Amygdala (tissue), 56 donors: Measurements from ENCODE around the gene NCMAP.
A peak's percentile ranks its signal among the peaks of the same experiment; 100 is the strongest.
"Not testable (repeated sequence)": the region's sequence is repeated elsewhere in the genome, so short reads cannot be mapped to it uniquely, and the experiment has no call there.

Experiments used
- DNase-seq, 56 donors: peaks; one replicate each; lab custom pipeline; 2025; lab: John Stamatoyannopoulos, UW

NCMAP gene, protein sequence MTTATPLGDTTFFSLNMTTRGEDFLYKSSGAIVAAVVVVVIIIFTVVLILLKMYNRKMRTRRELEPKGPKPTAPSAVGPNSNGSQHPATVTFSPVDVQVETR

GRCh38 chr1:24555591-24556413 lies at the start of gene NCMAP:
Gene NCMAP (plus strand): TSS chr1:24556087. CDS start chr1:24595431, 39,344 bp downstream.
- peak in 3 of 56 donors; percentile 7 to 40 (median 22) for DNase-seq

DNA sequence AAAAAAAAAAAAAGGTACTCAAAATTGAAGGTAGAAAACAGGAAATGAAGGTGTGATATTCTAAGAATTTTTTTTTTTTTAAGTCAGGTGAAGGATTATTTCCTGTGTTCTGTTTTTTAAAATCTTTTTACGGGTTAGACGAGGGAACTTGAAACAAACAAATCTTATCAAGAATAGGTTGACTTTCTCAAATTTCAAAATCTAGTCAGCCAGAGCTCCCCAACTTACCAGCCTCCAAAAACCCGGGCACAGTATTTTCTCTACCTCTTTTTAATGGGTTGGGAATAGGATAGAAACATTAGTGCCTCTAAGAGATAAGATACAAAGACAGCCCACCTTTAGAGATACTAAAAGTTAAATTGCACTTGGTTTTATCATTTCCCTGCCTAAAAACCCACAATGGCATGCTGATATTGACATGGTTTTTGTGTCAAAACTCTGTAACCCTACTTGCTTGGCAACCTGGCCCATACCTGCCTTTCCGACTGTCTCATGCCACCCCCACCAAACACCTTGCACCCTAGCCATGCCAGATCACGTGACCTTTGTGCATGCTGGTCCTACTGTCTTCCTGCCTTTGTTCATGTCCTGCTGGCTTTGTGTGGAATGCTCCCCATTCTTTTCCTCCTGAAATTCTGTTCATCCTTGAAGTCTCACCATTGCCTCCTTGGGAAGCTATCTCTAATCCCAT lies 49.1 kb upstream of the NCMAP start:
- no peak for DNase-seq

DNA sequence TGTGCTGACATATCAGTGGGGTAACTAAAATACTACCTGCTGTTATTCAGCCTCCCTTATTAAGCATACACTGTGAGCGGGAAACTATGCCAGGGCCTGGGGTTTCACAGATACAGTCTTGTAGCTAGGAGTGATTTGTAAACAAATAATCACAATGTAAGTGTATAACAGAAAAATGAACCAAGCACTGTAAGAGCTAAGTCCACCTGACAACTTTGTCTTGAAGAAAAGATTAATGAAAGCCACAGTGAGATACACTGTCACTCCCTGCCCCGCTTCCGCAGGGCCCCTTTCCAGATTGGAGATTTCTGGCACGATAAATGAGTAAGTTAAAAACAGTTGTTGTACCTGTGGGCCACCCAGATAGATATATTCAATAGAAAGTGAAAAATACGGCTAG lies 48.5 kb upstream of the NCMAP start:
- DNase-seq = no peak

- no peak for DNase-seq
Observed at GRCh38 chr1:24508911-24509310, 47.0 kb upstream of the NCMAP start.

DNA sequence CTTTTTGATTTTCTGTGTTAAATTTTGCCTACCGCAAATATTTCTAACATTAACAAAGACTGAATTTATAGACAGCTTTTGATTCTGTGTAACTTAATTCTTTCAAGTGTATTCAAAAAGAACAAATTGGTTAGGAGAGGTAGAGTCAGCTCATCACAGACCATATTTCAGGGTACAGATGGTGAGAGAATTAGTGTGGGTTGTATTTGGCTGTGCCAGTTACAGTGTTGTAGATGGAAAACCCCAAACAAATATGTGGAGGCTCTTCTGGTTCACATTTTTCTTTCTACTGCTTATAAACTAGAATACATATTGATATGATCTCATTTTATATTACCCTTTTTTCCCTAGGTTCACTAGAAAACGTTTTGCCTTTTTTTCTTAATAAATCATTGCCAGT lies 42.2 kb upstream of the NCMAP start:
- no peak for DNase-seq

DNA sequence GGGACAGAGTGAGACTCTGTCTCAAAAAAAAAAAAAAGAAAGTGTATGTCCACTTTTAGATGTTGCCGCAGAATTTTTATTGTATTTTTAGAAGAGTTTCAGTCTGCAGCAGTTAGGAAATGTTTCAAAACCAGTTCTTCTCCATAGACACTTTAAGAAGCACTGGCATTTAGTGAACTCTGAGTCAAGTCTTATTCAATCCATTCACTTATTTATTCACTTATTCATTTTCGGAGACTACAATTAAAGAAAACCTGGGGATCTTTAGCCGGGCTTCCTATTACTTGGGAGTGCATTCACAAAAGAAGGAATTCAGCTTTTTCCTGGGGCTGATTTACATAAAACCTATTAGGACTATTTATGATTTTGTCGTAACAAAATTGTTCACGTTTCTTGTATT lies 40.9 kb upstream of the NCMAP start:
- DNase-seq = no peak

GRCh38 chr1:24515671-24516209 lies 40.1 kb upstream of the NCMAP start:
- not testable (repeated sequence) for DNase-seq

GRCh38 chr1:24516506-24516905 lies 39.4 kb upstream of the NCMAP start:
- no peak for DNase-seq

DNA sequence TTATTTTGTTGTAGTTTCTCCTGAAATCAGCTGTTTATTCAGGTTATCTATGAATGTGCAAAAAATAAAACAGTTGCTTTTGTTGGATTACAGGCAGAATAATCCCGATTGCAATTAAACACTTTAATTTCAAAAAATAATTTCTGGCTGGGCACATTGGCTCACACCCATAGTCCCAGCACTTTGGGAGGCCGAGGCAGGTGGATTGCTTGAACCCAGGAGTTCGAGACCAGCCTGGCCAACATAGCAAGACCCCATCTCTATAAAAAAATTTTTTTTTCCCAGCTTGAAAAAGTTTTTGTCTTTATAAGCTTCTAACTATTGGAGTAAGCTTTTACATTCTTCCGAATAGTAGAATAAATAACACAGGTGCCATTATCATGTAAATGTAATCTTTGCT lies 38.0 kb upstream of the NCMAP start:
- no peak for DNase-seq

- DNase-seq = not testable (repeated sequence)
Observed at GRCh38 chr1:24520282-24520681, 35.6 kb upstream of the NCMAP start.

DNA sequence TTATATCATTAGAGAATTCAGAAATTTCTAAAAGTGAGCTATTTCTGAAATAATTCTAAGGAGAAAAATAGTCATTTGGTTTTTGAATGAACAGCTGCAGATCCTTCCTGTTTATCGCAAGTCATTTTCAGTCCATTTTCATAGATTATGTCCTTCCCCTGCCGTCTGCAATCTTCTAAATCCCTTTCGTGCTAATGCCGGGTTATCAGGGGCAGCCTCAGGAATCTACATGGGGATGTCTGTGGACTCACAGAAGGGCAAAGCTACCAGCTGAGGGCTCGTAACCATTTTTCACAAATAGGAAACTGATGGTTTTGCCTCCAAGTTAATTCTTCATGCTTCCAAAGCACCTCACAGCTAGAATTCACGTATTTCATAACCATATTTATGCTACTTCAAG lies 30.3 kb upstream of the NCMAP start:
- DNase-seq = no peak

GRCh38 chr1:24526045-24526444 lies 29.8 kb upstream of the NCMAP start:
- DNase-seq = no peak

DNA sequence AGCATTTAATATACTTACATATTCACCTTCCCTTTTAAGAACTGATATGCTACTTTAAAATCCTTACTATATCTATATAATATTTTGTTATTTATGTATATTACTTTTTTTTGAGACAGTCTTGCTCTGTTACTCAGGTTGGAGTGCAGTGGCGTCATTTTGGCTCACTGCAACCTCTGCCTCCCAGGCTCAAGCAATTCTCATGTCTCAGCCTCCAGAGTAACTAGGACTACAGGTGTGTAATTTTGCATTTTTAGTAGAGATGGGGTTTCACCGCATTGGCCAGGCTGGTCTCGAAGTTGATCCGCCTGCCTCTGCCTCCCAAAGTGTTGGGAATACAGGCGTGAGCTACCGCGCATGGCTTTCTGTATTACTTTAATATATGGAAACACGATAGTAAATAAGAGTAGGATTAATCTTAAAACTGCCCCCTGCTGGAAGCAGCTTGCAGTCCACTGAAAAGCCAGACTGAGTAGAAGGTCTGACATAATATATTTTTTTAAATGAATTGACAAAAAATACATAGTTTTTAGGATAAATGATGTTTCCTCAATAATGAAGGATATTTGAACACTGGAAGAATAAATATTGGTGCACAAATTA lies 28.8 kb upstream of the NCMAP start:
- DNase-seq = peak in 1 of 56 donors; percentile 44

GRCh38 chr1:24528744-24529143 lies 27.1 kb upstream of the NCMAP start:
- no peak for DNase-seq

GRCh38 chr1:24529292-24529691 lies 26.6 kb upstream of the NCMAP start:
- not testable (repeated sequence) for DNase-seq

GRCh38 chr1:24535021-24535424 lies 20.9 kb upstream of the NCMAP start:
- DNase-seq = no peak

DNA sequence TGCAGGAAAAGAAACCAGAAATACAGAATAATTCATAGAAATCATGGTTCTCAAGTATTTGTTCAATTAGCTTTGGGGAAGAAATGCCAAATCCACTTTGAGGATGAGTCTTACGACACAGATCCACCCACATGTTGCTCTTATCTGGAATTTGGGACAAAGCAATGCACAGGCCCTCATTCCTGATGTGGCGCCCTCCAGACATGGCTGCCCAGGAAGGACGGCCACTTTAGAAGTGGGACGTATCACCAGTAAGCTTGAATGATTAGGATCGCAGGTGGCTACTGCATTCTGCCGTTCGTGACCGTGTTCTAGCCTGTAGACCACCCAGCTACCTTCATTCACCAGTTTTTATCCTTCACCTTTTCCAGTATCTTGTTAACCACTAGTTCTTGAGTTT lies 20.1 kb upstream of the NCMAP start:
- no peak for DNase-seq

DNA sequence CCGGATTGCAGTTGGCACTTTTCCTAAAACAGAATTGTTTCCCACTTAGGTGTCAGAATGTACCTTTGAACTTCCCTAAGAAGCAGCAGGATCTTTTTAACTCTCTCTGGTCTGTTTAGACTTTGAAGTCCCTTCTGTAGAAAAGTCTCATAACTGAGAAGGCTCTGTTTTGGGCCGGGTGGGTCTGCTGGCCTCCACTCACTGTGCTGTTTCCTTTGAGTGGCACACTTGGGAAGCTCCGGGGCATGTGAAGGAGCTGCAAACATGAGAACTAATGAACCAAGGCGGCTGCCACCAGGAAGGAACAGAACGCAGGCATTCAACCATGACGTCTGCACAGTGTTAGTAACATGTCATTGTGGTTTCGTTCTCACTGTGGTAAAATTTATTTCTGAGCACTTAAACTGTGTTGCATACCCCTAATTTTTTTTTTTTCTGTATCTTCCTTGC lies 19.5 kb upstream of the NCMAP start:
- no peak for DNase-seq

DNA sequence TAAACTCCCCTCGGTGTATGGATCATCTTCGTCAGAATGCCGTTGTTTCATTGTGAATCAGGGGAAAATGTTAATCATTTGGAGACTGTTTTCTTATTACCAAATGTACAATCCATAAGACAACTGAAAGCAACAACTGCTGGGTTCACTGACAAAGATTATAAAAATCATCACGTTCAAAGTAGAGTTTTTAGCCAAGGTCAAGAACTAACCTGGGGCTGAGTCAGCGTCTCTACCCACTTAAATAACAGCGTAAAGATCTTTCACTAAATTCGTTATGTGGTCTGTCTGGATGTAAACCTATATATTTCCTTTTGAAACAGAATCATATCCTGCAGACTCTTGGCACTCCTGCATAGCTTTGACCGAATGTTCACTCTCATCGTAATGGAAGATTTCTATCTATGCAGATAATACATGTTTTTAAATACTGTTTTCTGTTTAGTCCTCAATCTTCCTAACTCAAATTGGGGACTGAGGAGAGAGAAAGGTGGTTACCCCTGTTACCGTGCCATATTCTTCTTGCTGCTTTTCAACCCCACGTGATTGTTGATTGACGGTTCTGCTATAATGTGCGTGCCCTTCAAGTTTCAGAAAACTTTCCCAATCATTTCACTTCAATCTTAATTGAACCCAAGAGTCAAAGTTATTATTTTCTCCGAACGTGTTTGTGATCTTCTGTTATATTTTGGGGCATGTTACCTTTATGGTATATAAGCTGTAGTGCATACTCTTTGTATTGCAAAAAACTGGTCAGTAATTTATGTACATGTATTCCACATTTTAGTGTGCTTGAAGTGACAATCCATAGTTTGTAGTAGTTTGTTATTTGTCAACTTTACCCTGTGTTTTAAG lies 15.6 kb upstream of the NCMAP start:
- no peak for DNase-seq
